ENCODE results near the gene CDH3. TPM values are rescaled to one million over a fixed set of nuclear protein-coding genes. Genes with fewer than 3 reads are reported as not detected.

Gene CDH3
- total and polyA plus RNA-seq, 2 of the 13 experiments (the other 11 are each of a cell fraction or from before 2014, with no cell fraction given): 0.11 TPM; not detected in 1

GRCh38 chr16:68659412-68660358 lies 14.6 kb downstream of the CDH3 start (continued):
- TF ChIP-seq ZNF703 (CRISPR knock-in tag; IDR thresholded peaks at IDR 0.05; ENCODE audit: borderline replicate concordance) (no peak), GLMP (CRISPR knock-in tag; IDR thresholded peaks at IDR 0.05; ENCODE audit: borderline replicate concordance) (no peak)

GRCh38 chr16:68660359-68660795 lies 15.3 kb downstream of the CDH3 start:
- no peak for DNase-seq (ENCODE audit: low spot score)
- 4% methylated on average over 6 of the region's 6 CpGs for WGBS (ENCODE audit: low lambda C conversion rate)
- in situ Hi-C loops (cut with HindIII; ENCODE audit: extremely low pct_ligation_motif_present, low pct_unique_long_range_greater_than_20kb): no loop called here
- no peak for FAIRE-seq
- no TSS peak for BruUV-seq (replicated peaks)
- ChIA-PET POLR2A (no interaction called here), CTCF (ENCODE audit: low intra/inter-chr PET ratio, low total read pairs) (no interaction called here)
- Histone ChIP-seq H3K9me3 (ENCODE audit: low read length) (no peaks in the 10 kb centered on the region), H3K9ac (ENCODE audit: insufficient read depth, low read depth, low read length) (no peak overlapping the region), H2AFZ (ENCODE audit: low read length) (no peak overlapping the region), H3K4me3 (replicated peaks in 1 of 3; ENCODE audit: insufficient read depth in 1 of 3, low read depth in 2 of 3, low read length in 3 of 3) (no peak overlapping the region), H3K27me3 (ENCODE audit: control insufficient read depth in 1 of 2, insufficient read depth in 2 of 2, low read length in 2 of 2) (no peaks in the 10 kb centered on the region; a peak in 1 of 5 replicates), H3K4me1 (ENCODE audit: insufficient read depth, low read length) (no peaks in the 10 kb centered on the region), H3K36me3 (replicated peaks in 1 of 2; ENCODE audit: control insufficient read depth in 1 of 2, insufficient read depth in 2 of 2, low read length in 2 of 2) (no peaks in the 10 kb centered on the region), H3K27ac (ENCODE audit: extremely low read length, insufficient read depth, low read length) (no peak overlapping the region), H4K20me1 (ENCODE audit: insufficient read depth, low read length) (no peaks in the 10 kb centered on the region), H3K79me2 (ENCODE audit: insufficient read depth, low read length) (no peaks in the 10 kb centered on the region), H3K4me2 (ENCODE audit: low read depth, low read length) (no peak overlapping the region)
- intact Hi-C loops (cut with micrococcal nuclease; ENCODE audit: unreplicated experiment): no loop called here
- no peak for TF ChIP-seq TERF1 (CRISPR knock-in tag; IDR thresholded peaks at IDR 0.05)
- TF ChIP-seq PPARG (CRISPR knock-in tag; conservative IDR thresholded peaks at IDR 0.05): no peak
- no peak for ATAC-seq
